ENCODE results near the gene ZKSCAN8.

- TF ChIP-seq CTCF (IDR thresholded peaks at IDR 0.05; ENCODE audit: poor library complexity, severe bottlenecking) (no peak), EP300 (conservative IDR thresholded peaks at IDR 0.05; ENCODE audit: poor library complexity, severe bottlenecking) (no peak), POLR2AphosphoS5 (IDR thresholded peaks at IDR 0.05) (no peak), EZH2 (IDR thresholded peaks at IDR 0.05; ENCODE audit: borderline replicate concordance, insufficient read depth, low read length, poor library complexity, severe bottlenecking) (no peak)
- TF ChIP-seq, protein P1, sequence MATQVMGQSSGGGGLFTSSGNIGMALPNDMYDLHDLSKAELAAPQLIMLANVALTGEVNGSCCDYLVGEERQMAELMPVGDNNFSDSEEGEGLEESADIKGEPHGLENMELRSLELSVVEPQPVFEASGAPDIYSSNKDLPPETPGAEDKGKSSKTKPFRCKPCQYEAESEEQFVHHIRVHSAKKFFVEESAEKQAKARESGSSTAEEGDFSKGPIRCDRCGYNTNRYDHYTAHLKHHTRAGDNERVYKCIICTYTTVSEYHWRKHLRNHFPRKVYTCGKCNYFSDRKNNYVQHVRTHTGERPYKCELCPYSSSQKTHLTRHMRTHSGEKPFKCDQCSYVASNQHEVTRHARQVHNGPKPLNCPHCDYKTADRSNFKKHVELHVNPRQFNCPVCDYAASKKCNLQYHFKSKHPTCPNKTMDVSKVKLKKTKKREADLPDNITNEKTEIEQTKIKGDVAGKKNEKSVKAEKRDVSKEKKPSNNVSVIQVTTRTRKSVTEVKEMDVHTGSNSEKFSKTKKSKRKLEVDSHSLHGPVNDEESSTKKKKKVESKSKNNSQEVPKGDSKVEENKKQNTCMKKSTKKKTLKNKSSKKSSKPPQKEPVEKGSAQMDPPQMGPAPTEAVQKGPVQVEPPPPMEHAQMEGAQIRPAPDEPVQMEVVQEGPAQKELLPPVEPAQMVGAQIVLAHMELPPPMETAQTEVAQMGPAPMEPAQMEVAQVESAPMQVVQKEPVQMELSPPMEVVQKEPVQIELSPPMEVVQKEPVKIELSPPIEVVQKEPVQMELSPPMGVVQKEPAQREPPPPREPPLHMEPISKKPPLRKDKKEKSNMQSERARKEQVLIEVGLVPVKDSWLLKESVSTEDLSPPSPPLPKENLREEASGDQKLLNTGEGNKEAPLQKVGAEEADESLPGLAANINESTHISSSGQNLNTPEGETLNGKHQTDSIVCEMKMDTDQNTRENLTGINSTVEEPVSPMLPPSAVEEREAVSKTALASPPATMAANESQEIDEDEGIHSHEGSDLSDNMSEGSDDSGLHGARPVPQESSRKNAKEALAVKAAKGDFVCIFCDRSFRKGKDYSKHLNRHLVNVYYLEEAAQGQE (IDR thresholded peaks at IDR 0.05; ENCODE audit: borderline replicate concordance) = no peak
These were observed 23.5 kb upstream of the ZKSCAN8 start for GRCh38 chr6:28118217-28118616.

Measured in neural cell (in vitro differentiated cells).